GDM1 (cell line): ENCODE data around the gene SLITRK5.

Experiments used
- DNase-seq: peaks from one replicate; lab custom pipeline; 2025; lab: John Stamatoyannopoulos, UW

Gene SLITRK5

GRCh38 chr13:87709947-87710346, 38.8 kb downstream of the SLITRK5 start:
- no peak for DNase-seq

GRCh38 chr13:87712012-87712411, 40.8 kb downstream of the SLITRK5 start:
- DNase-seq: no peak
